SK-N-SH (cell line): Measurements from ENCODE around the gene RAPSN. TPM values are rescaled to one million over a fixed set of nuclear protein-coding genes. Genes with fewer than 3 reads are reported as not detected.

Experiments used
- CTCF ChIA-PET: fragments of 300-600, 350-600 bp; formaldehyde crosslinking; extraction: SDS; loops from one replicate; lab custom pipeline; 2021; lab: Yijun Ruan, JAX
- POLR2A ChIA-PET: fragments of 350-600 bp; sonication (Branson Sonifier 250); formaldehyde crosslinking; extraction: SDS; loops from one replicate; lab custom pipeline; 2020; ENCODE audit warnings: antibody characterized with exemption, inconsistent platforms; lab: Yijun Ruan, JAX
- DNase-seq: peaks from one replicate; pipeline ENCODE4 v3.0.0; 2012
- H2AFZ ChIP-seq: fragments of 200-600 bp; sonication (generic); 2 replicates; pipeline ENCODE4 v1.8.1; 2016; ENCODE audit warnings: antibody characterized with exemption, mild to moderate bottlenecking, low read depth
- H3F3A ChIP-seq: fragments of 200-600 bp; sonication (generic); replicated peaks from 2 replicates; pipeline ENCODE3; 2016; ENCODE audit warnings: antibody characterized with exemption, mild to moderate bottlenecking; ENCODE audit not compliant: insufficient read depth
- H3K27ac ChIP-seq, 2 experiments: fragments of 200-500 bp in 1 of 2; fragments of 200-600 bp in 1 of 2; sonication (Bioruptor generic) in 1 of 2; sonication (generic), shearing (Covaris generic) in 1 of 2; 2 replicates each; pipeline versions ENCODE4 v1.5.1 to v1.6.1; 2014 to 2016; ENCODE audit warnings: low read depth in 2 of 2, inconsistent platforms in 1 of 2, low read length in 1 of 2, mild to moderate bottlenecking in 1 of 2, mixed read lengths in 1 of 2
- H3K27me3 ChIP-seq: fragments of 200-600 bp; sonication (generic), shearing (Covaris generic); 2 replicates; pipeline ENCODE4 v1.6.1; 2016; ENCODE audit warnings: mixed run types; ENCODE audit not compliant: insufficient read depth
- H3K36me3 ChIP-seq, 2 experiments: fragments of 200-500 bp in 1 of 2; fragments of 200-600 bp in 1 of 2; sonication (Bioruptor generic) in 1 of 2; sonication (generic) in 1 of 2; replicated peaks in 1 of 2; 2 replicates each; pipeline versions ENCODE3 to v1.5.1; 2014 to 2016; ENCODE audit warnings: low read length in 1 of 2, mild to moderate bottlenecking in 1 of 2; ENCODE audit not compliant: insufficient read depth in 2 of 2, control insufficient read depth in 1 of 2
- H3K4me1 ChIP-seq, 2 experiments: fragments of 200-500 bp in 1 of 2; fragments of 200-600 bp in 1 of 2; sonication (Bioruptor generic) in 1 of 2; sonication (generic), shearing (Covaris generic) in 1 of 2; 2 replicates each; pipeline versions ENCODE4 v1.5.1 to v1.6.1; 2014 to 2016; ENCODE audit warnings: low read depth in 1 of 2, low read length in 1 of 2, mixed run types in 1 of 2; ENCODE audit not compliant: insufficient read depth in 2 of 2, control insufficient read depth in 1 of 2
- H3K4me2 ChIP-seq: fragments of 200-600 bp; sonication (generic), shearing (Covaris generic); 2 replicates; pipeline ENCODE4 v1.6.1; 2017; ENCODE audit warnings: mixed run types
- H3K4me3 ChIP-seq, 2 experiments: fragments of 200-500 bp in 1 of 2; fragments of 200-600 bp in 1 of 2; sonication (Bioruptor generic) in 1 of 2; sonication (generic), shearing (Covaris generic) in 1 of 2; 2 replicates each; pipeline versions ENCODE4 v1.5.1 to v1.8.1; 2014 to 2016; ENCODE audit warnings: low read depth in 2 of 2, inconsistent platforms in 1 of 2, low read length in 1 of 2, mild to moderate bottlenecking in 1 of 2, mixed read lengths in 1 of 2, moderate library complexity in 1 of 2
- H3K79me2 ChIP-seq: fragments of 200-600 bp; sonication (generic); 2 replicates; pipeline ENCODE4 v1.8.1; 2017; ENCODE audit warnings: mild to moderate bottlenecking; ENCODE audit not compliant: insufficient read depth
- H3K9ac ChIP-seq: fragments of 200-600 bp; sonication (generic); 2 replicates; pipeline ENCODE4 v1.6.1; 2017; ENCODE audit warnings: mixed run types
- H3K9me2 ChIP-seq: fragments of 200-600 bp; sonication (generic); 2 replicates; pipeline ENCODE4 v1.6.1; 2017; ENCODE audit warnings: mixed run types
- H3K9me3 ChIP-seq: fragments of 200-600 bp; sonication (generic); 2 replicates; pipeline ENCODE4 v1.6.1; 2017; ENCODE audit warnings: mixed run types, mild to moderate bottlenecking, moderate library complexity
- H4K20me1 ChIP-seq: fragments of 200-600 bp; sonication (generic); 2 replicates; pipeline ENCODE4 v1.6.1; 2017; ENCODE audit warnings: mild to moderate bottlenecking, mixed run types; ENCODE audit not compliant: insufficient read depth
- ELF1 ChIP-seq: IDR thresholded peaks from 2 replicates; pipeline ENCODE4 v1.4.0; 2012
- FOSL2 ChIP-seq: IDR thresholded peaks from 2 replicates; pipeline ENCODE4 v1.4.0; 2012; ENCODE audit warnings: low read depth, mild to moderate bottlenecking, moderate library complexity, borderline replicate concordance
- FOXJ3 ChIP-seq: sonication (generic); formaldehyde crosslinking; IDR thresholded peaks from 2 replicates; pipeline ENCODE4 v1.5.1; 2020; ENCODE audit warnings: mild to moderate bottlenecking, missing genetic modification reagents
- IRF3 ChIP-seq: fragments of 150-350 bp; IDR thresholded peaks from 2 replicates; pipeline ENCODE4 v1.6.1; 2016; ENCODE audit warnings: mild to moderate bottlenecking, low read depth, low read length
- JUND ChIP-seq: IDR thresholded peaks from 2 replicates; pipeline ENCODE4 v1.4.0; 2012
- MAX ChIP-seq: IDR thresholded peaks from 2 replicates; pipeline ENCODE4 v1.4.0; 2012; ENCODE audit warnings: low read depth
- MEF2A ChIP-seq: IDR thresholded peaks from 2 replicates; pipeline ENCODE4 v1.4.0; 2012; ENCODE audit warnings: low read depth, borderline replicate concordance
- MXI1 ChIP-seq: IDR thresholded peaks from 2 replicates; pipeline ENCODE4 v1.6.1; 2012; ENCODE audit warnings: mild to moderate bottlenecking, low read depth, low read length, improper control_type of control experiment
- NRF1 ChIP-seq: IDR thresholded peaks from 2 replicates; pipeline ENCODE4 v1.6.1; 2012; ENCODE audit warnings: low read depth, mild to moderate bottlenecking, low read length
- POLR2AphosphoS5 ChIP-seq: IDR thresholded peaks from 2 replicates; pipeline ENCODE4 v1.6.1; 2012; ENCODE audit warnings: low read depth, low read length
- RAD21 ChIP-seq: IDR thresholded peaks from 2 replicates; pipeline ENCODE4 v1.6.1; 2012; ENCODE audit warnings: mild to moderate bottlenecking, low read length
- REST ChIP-seq: IDR thresholded peaks from 2 replicates; pipeline ENCODE4 v1.6.1; 2012; ENCODE audit warnings: mild to moderate bottlenecking, low read depth, low read length, moderate library complexity
- RFX5 ChIP-seq: IDR thresholded peaks from 2 replicates; pipeline ENCODE4 v1.6.1; 2012; ENCODE audit warnings: mild to moderate bottlenecking, improper control_type of control experiment, low read length
- RXRA ChIP-seq: IDR thresholded peaks from 2 replicates; pipeline ENCODE4 v1.4.0; 2012; ENCODE audit warnings: low read depth, mild to moderate bottlenecking, borderline replicate concordance
- SIN3A ChIP-seq: IDR thresholded peaks from 2 replicates; pipeline ENCODE4 v1.6.1; 2012; ENCODE audit warnings: low read depth, mild to moderate bottlenecking, low read length, moderate library complexity, borderline replicate concordance
- SMC3 ChIP-seq: IDR thresholded peaks from 2 replicates; pipeline ENCODE4 v1.6.1; 2012; ENCODE audit warnings: low read depth, low read length, improper control_type of control experiment
- TCF12 ChIP-seq: IDR thresholded peaks from 2 replicates; pipeline ENCODE4 v1.4.0; 2012
- YY1 ChIP-seq: IDR thresholded peaks from 2 replicates; pipeline ENCODE4 v1.4.0; 2012; ENCODE audit warnings: low read depth, mild to moderate bottlenecking
- ZBTB33 ChIP-seq: IDR thresholded peaks from 2 replicates; pipeline ENCODE4 v1.4.0; 2012; ENCODE audit warnings: low read depth, borderline replicate concordance
- WGBS: methylation state at CpG from one replicate; pipeline ENCODE4 v1.1.6; 2017; ENCODE audit warnings: low lambda C conversion rate; 5-methylcytosine and 5-hydroxymethylcytosine counted together
- polyA plus RNA-seq, 3 experiments: library from polyadenylated mRNA; depleted of rRNA; stranded (reverse); fragments of >200 nt; gene quantifications; 2 replicates each; pipeline ENCODE4 v1.2.3, GENCODE V29; 2012

The RAPSN gene
- polyA plus RNA-seq, 1 of the 3 experiments (the other 2 are of a cell fraction): 0.07 TPM

DNA sequence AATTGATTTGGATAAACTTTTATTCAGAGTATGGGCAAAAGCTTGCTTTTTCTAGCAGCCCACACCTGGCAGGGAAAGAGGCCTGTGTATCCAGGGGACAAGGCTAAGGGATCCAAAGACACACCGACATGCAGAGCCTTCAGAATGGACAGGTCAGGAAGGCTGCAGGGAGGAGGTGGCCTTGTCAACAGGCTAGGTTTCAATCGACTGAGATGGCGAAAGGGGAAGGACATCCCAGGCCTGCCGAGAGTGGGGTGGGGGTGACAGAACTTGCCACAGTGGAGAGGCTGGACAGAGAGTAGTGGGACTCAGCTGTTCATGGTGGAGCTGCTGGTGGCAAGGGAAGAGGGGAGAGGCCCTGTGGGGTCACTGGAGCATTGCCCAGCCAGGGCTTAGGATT is 45.8 kb downstream of the RAPSN start:
- Histone ChIP-seq H3K9me3 (no peaks in the 10 kb centered on the region), H3K9ac (no peak overlapping the region), H3K36me3 (no peaks in the 10 kb centered on the region), H3K27ac (no peak overlapping the region), H3K9me2 (no peaks in the 10 kb centered on the region), H3K4me3 (no peak overlapping the region), H3K4me1 (peaks cover 13 to 26% of the 10 kb centered on the region in 2 experiments; a peak in 3 of 4 replicates), H3K27me3 (no peaks in the 10 kb centered on the region), H2AFZ (no peak overlapping the region), H3K4me2 (no peak overlapping the region), H3K79me2 (no peaks in the 10 kb centered on the region), H3F3A (peaks cover 24% of the 10 kb centered on the region), H4K20me1 (no peaks in the 10 kb centered on the region)
- TF ChIP-seq NRF1 (no peak), SMC3 (no peak), RAD21 (no peak), JUND (no peak), YY1 (no peak), FOXJ3 (CRISPR knock-in tag) (no peak), FOSL2 (no peak), TCF12 (no peak), MXI1 (no peak), SIN3A (no peak), IRF3 (no peak), RFX5 (no peak), POLR2AphosphoS5 (no peak), ZBTB33 (no peak), REST (no peak), MAX (no peak), ELF1 (no peak), MEF2A (no peak), RXRA (no peak)
- WGBS: 87% methylated on average over 4 of the region's 4 CpGs
- CTCF ChIA-PET: interaction anchor here (1.1 to 20.7 kb wide), 4 partner anchors 9 to 103 kb away, joined by 3 to 239 read pairs (median 9); no protein-coding TSS in a partner anchor
- POLR2A ChIA-PET: no interaction called here
- no peak for DNase-seq
